HG02840 (cell line): ENCODE data around the gene MARCHF6.

Source experiments
- ATAC-seq: cut with Tn5 transposase; IDR thresholded peaks from one replicate; pipeline ENCODE4 v1.9.1; 2021; ENCODE audit warnings: mild to moderate bottlenecking, moderate library complexity, moderate number of reproducible peaks; ENCODE audit not compliant: unreplicated experiment, low FRiP score

The MARCHF6 gene

DNA sequence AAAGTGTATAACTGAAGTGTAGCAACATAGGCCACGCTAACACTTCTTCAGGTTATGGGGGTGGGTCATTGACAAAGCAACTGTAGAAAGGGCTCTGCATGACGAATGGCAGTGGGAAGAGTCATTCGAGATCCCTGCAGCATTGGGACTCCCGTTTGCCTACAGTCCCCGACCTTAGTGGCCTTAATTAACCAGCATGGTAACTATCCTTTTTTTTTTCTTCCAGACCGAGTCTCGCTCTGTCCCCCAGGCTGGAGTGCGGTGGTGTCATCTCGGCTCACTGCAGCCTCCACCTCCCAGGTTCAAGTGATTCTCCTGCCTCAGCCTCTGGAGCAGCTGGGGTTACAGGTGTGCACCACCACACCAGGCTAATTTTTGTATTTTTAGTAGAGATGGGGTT is 31.6 kb upstream of the MARCHF6 start:
- ATAC-seq, result no peak

DNA sequence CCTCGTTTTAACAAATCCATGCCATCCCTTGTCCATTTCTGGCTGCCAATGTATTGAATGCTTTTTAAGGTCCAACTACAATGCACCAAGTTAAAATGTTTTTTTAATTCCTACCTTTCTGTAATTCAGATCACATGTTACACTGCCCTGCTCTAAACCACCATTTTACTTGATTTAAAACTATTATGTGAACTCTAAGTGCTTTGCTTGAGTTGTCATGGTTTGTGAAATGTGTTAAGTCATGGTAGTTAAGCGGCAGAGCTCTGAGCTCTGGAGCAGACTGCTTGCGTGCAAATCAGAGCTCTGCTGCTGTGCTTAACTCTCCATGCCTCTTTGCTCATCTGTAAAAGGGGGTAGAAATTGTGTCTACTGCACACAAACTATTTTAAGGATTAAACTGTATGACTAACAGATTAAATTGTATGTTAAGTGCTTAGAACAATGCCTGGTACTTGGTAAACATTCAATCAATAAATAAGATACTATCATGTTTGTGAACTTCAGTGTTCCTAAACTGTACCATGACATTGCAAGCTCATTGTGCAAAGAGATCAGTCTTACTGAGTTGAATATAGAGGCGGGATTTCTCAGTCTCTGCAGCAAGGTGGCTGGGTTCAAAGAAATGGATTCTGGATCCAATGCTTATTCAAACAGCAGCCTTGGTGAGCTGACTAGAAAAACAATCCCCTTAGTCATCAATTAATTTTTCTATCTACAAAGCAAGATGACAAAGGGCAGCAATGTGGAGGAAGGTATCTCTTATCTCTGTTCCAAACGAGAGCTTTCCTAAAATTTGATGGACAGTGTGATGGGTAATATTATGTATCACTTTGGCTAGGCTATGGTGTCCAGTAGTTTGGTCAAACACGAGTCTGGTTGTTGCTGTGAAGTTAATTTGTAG is 29.7 kb upstream of the MARCHF6 start:
- ATAC-seq, result no peak

DNA sequence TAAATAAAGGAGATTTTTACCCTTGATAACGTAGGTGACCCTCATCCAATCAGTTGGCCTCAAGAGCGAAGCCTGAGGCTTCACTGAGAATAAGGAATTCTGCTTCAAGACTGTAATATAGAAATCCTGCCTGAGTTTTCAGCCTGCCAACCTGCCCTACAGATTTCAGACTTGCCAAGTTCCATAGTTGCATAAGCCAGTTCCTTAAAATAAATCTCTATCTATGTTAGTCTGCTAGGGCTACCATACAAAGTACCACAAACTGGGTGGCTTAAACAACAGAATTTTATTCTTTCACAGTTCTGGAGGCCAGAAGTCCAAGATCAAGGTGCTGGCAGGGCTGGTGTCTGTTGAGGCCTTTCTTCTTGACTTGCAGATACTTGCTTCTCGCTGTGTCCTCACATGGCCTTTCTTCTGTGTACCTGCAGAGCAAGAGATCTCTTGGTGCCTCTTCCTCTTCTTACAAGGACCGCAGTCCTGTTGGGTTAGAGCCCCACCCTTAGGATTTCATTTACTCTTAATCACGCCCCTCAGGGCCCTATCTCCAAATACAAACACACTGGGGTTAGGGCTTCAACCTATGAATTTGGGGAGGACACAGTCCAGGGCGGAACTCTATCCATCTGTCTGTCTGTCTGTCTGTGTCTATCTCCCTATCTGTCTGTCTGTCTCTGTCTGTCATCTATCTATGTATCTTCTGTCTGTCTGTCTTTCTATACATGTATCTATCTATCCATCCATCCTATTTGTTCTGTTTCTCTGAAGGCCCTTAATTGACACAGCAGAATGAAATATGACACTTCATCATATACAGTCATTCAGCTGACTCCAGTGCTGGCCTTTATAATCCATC is 28.8 kb upstream of the MARCHF6 start:
- ATAC-seq, result no peak

DNA sequence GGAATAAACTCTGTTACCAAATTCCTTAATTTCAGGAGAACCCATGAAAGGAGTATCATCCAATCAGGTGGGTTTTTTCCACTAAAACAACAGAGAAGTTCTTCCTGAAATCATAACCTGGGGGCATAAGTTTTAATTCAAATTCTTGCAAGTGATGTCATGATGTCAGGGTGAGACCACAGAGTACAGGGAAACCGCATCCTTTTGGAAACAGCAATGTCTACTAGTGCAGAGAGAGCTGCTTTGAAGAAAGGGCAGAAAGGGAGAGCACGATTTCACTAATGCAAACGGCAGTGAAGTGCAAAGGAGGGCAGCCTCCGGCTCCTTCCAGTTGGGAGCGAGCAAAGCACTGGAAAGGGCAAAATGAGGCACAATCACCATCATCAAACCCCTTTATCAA is 25.2 kb upstream of the MARCHF6 start:
- no peak for ATAC-seq

DNA sequence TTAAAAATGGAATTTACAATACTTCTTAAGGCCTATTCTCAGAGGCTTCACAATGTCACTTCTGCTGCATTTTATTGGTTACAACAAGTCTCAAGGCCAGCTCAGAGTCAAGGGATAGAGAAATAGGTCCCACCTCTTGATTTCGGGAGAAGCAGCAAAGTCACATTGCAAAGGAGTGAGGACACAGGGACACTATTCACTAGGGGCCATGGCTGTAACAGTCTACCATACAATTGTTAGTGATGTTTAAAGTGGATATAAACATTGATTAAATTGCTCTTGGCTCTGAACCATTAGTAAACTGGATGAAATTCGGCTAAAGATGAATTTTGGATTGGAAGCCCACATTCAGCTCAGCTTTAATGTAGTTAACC is 24.1 kb upstream of the MARCHF6 start:
- ATAC-seq, result no peak

DNA sequence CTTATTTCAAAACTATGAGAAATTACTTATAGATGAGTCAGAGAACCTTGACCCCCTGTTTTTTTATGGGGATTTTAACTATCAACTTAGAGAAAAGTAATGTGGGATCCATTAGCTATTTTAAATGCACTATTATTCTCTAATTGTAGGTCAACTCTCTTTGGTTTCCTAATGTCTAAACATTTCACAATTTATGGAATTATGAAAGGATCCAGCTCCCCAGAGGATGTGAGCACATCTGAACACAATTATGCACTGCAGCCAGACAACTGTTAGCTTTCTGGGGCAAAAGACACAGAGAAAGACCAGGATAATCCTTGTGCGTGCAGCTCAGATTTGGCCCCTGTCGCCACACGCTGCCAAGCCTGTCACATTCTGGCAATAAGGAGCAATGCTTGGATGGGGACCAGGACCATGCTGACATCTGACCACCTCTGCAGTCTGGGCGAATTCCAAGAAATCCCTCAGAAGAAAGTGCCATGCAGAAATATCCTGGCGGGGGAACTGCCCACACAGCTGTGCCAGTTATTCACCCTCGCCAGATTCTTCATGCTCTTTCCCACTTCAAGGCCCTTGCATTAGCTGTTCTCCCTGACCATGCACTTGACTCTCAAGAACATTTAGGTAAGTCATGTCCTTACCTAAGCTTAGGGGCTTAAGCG is 23.5 kb upstream of the MARCHF6 start:
- ATAC-seq, result no peak

DNA sequence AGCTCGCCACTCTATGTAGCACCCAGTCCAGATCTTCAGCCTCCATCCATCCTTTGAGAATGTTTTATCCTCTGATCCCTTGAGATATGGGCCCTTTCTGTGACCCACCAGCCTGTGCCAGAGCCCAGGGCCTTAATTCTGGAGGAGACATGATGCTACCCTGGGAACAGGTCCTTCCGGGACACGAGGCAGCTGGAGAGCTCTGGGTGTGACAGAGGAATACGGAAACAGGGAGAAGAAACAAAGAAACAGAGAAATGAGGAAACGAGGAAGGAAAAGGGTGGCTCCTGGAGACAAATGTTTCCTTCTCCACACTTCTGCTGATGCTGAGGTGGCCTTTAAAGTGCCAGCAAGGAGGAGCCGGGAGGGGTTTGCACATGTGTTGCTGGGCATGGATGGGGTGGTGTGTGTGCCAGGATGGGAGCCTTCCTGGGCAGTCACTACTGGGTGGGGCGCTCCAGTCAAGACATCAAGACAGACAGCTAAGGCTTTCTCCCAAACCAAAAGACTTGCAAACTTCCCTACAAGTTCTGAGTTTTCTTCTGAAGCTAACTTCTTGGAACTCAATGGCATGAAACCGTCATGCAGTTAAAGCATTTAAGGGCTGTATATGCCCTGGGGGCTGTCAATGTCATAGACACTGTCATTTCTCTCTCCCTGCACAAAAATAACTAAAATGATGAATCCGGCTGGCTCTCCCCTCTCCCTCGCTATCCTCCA is 22.8 kb upstream of the MARCHF6 start:
- no peak for ATAC-seq

DNA sequence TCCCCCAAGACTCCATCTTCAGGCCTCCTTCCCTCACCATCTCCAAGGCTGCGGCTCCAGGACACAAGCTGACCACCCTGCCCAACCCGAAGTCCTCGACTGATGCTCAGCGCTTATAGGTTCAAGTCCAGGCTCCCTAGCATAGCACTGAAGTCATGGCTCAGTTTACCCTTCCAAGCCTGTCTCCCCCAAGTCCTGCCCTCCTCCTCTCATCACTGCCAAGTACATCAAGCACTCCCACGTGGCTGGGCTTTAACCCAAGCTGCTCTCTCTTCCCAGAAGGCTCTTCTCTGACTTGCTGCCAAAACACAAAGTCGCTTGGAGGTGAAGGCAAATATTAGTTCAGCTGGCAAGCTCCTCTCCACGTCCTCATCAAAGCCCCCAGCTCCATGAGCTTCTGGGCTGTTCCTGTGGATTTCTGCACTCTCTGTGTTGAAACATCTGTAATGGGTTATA is 22.1 kb upstream of the MARCHF6 start:
- ATAC-seq, result no peak

DNA sequence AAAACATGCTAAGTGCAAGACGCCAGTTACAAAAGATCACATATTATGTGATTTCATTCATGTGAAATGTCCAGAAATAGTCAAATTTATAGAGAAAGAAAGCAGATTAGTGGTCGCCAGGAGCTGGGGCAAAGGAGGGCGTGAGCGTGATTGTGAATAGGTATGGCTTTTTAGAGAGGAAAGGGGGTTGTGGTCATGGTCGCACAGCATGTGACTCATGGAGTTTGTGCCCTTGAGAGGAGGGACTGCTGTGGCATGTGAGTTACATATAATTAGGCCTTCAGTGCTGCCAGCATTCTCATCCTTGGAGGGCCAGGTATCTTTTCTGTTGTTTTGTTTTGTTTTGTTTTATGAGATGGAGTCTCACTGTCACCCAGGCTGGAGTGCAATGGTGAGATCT is 21.2 kb upstream of the MARCHF6 start:
- ATAC-seq, result no peak

DNA sequence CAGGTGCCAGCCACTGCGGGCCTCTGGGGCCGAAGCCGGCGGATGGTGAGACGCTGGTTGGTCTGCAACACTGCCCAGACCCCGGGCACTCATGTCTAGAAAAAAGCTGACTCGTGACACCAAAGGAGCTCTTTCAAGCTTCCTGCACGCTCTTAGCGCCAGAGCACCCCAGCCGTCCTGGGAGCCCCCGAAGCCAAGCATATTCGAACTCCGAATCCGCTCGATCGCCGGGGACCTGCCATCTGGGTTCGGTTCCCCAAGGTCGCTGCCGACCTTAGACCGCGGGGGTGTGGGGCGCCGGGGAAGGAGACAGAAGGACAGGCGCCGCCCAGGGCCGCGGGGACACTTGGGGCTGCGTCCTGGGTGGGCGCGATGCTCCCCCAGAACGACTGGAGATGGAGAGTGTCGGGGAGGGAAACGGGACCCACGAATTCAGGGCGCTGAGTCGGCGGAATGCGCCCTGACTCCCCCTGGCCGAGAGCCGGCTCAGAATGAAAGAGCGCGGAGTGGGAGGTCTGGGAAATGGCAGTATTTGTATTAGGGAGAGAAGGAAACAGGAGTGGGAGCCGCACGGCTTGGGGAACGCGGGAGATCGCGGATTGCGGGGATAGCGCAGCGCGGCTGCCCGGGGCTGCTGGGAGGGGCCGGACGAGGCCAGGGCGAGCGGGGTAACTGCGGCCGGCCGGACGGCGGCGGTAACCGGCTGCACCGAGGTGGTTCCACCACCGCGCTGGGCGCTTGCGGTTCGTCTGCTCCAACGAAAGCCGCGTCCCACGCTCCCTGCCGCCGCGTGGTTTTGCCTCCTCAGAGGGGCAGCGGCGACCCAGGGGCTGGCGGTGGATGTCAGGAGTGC is 20.1 kb upstream of the MARCHF6 start:
- no peak for ATAC-seq

DNA sequence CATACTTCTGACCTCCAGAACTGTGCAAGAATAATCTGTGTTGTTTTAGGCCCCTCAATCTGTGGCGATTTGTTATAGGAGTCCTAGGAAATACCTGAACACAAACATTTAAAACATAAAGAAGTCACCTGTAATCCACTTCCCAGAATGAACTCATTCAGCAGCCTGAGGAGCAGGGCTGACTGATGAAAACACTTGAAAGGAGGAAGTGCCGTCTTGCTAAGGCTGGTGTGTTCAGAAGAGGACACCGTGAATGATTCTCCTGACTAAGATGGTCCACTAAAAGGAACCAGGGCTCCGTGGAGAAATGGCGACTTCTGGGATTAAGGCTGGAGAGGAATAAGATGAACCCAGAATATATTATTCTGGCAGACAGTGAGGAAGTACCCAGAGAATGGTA is 18.7 kb upstream of the MARCHF6 start:
- no peak for ATAC-seq

DNA sequence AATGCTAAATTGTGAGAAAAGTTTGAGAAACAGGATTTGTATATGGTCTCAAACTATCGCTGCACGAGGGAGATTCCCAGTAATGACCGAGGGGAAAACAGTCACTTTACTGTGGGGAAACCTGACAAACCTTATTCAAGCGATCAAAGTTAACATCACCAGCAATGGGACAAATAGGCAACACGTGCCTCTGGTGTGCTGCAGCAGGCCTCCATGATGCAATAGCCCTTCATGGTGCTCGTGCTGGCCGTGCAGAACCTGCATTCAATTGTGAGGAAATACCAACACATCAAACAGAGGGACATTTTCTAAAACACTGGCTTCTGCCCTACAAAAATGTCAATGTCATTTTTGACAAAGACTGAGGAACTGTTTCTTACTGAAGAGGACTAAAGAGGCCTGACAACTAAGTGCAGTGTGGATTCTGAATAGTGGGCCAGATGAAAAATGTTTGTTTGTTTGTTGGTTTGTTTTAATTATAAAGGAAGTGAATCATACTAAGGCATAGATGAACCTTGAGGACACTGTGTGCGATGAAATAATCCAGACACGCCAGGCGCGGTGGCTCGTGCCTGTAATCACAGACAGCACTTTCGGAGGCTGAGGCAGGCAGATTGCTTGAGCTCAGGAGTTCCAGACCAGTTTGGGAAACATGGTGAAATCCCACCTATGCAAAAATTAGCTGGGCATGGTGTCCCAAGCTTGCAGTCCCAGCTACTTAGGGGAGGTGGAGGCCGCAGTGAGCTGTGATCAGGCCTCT is 17.6 kb upstream of the MARCHF6 start:
- no peak for ATAC-seq

DNA sequence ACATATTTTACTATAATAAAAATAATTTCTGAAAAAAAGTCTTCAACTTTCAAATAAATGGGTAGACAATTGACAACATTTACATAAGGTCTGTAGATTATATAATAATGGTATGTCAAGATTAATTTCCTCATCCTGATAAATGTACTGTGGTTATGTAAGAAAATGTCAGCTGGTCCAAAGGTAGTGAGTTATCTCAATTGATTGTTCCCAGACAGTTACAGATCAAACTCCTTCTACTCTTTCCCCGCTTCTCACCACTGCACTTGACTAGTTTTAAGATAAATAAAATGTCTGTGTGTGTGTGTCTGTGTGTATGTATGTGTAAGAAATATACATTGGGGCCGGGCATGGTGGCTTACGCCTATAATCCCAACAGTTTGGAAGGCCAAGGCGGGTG is 16.4 kb upstream of the MARCHF6 start:
- ATAC-seq, result no peak

DNA sequence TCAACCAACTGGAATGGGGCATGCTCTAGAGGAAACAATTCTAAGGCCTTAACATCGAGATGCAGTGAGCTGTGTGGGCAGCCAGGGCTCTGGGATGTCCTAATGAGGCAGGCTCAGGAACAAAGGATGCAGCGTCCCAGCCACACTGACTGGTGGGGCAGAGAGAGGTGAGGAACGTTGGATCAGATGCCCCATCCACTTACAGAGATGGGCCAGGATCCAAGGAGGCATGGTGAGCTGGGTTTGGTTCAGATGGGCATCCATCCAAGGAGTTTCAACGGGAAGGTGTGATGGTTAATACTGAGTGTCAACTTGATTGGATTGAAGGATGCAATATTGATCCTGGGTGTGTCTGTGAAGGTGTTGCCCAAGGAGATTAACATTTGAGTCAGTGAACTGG is 15.5 kb upstream of the MARCHF6 start:
- ATAC-seq, result no peak

DNA sequence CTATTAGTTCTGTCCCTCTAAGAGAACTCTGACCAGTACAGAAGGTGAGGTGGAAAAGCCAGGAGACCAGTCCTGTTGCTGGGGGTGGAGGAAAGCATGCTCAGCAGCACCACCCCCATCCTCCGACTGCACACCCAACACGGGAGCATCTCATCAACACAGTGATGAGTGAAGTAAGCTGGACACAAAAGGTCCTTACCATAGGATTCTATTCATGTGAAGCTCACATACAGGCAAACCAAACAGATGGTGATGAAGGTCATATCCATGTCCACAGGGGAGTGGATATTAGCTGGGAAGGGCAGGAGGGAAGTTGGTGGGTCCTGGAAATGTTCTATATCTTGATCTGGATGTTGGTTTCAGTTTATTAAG is 14.8 kb upstream of the MARCHF6 start:
- no peak for ATAC-seq

DNA sequence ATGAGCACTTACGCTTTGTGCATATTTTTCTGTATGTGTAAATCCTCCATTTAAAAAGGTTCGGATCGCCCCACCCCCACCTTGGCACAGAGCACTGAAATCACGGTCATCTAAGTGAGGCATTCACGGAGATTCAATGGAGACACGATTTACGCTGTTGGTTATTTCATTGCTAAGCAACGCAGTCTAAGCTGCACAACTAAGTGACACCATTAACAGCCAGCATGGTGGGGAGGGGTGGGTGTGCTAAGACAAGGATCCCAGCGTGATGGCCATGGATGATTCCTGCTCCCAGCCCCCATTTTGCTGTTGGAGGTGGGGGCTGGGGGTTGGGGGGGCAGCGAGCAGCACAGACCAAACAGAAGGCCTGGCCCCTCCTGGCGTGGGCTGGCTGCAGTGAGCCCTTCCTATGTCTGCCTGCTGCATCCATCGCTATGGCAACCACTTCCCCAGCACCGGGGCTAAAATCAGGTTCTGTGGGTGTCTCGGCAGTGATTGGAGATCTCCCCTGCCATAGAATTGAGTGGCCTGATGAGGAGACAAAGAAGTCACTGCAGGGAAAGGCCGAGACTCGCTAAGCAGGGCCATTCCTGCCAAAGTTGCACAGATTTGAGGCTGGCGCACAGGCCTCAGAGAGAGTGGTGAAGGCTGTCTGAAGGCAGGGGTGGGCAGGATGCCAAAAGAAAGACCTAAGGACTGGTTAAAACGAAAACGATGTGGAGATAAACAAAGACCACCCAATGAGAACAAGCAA is 14.3 kb upstream of the MARCHF6 start:
- ATAC-seq, result no peak

DNA sequence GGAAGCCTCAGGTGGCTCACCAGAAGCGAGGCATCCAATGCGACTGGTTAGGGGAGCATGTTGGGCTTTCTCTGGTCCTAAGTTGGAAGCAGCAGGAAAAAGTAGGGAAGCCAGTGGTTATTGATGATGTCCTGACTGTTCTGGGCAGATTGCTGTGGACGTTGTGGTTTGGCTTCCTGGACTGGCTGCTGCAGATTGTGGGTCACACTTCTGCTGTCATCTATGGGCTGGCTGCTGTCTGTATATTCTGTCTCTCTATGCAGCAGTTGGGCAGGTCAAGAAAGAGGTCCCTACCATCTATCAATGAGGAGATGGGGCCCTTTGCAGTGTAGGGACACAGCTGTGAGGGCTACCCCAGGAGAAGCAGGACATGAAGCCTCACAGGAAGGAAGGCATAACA is 13.5 kb upstream of the MARCHF6 start:
- ATAC-seq, result no peak

DNA sequence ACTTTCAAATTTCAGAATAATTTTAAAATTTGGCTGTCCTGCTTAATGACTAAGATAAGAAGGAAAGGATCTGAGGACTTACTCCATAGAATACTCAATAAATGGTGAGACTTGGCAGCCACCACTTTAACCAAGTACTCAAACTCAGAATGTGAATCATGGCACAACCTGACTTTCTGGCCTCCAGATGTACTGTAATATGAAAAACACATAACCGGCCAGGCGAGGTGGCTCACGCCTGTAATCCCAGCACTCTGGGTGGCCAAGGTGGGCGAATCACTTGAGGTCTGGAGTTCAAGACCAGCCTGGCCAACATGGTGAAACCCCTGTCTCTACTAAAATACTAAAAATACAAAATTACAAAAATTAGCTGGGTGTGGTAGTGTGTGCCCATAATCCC is 10.0 kb upstream of the MARCHF6 start:
- ATAC-seq, result no peak
